ENCODE results near the gene KRT6B. TPM values are rescaled to one million over a fixed set of nuclear protein-coding genes. Genes with fewer than 3 reads are reported as not detected.

KRT6B gene
- total and polyA plus RNA-seq, 2 donors (not counting 3 experiments of a cell fraction or from before 2014, with no cell fraction given) = 0.03 TPM; not detected in 1

DNA sequence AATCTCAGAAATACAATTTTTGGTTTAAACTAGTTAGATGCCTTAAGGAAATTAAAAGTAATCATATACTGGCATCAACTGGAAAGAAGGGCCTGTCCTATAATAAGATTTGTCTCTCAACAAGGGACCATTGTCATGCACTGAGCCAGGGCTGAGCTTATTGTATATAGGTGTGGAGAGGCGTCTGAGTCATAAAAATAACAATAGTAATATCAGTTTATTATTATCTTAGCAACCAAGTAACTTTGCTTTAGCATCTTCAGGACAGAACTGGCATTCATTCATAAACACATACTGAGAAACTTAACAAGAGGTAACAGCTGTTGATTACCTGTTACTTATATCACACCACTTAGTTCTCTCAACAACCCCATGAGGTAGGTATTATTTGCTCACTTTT lies 24.9 kb downstream of the KRT6B start:
- H3K9me3 ChIP-seq (replicated peaks; ENCODE audit: control insufficient read depth, insufficient read depth, low read length) = no peaks in the 10 kb centered on the region
- no peaks in the 10 kb centered on the region for H3K79me2 ChIP-seq (ENCODE audit: control insufficient read depth, insufficient read depth, low read length)
- H3K4me2 ChIP-seq (ENCODE audit: insufficient read depth, low read length) = no peak overlapping the region
- no peak overlapping the region for H3K27ac ChIP-seq (ENCODE audit: insufficient read depth, low read depth, low read length)
- H3K4me3 ChIP-seq (replicated peaks in 1 of 3; ENCODE audit: insufficient read depth in 1 of 3, low read depth in 1 of 3, low read length in 3 of 3) = no peak overlapping the region
- H3K9ac ChIP-seq (replicated peaks; ENCODE audit: extremely low read depth, insufficient read depth, low read length) = no peak overlapping the region
- H2AFZ ChIP-seq (ENCODE audit: low read depth, low read length) = no peak overlapping the region
- DNase-seq (ENCODE audit: low read depth, low spot score) (no peak), FAIRE-seq (no peak)
- H3K27me3 ChIP-seq (ENCODE audit: control insufficient read depth in 2 of 2, insufficient read depth in 2 of 2, low read length in 2 of 2) = peaks cover 6 to 7% of the 10 kb centered on the region in 2 experiments
- H3K4me1 ChIP-seq (ENCODE audit: control insufficient read depth, extremely low read depth, insufficient read depth, low read length) = no peaks in the 10 kb centered on the region
- ChIA-PET CTCF (no interaction called here), POLR2A (no interaction called here)
- no peak for TF ChIP-seq POLR2AphosphoS5 (IDR thresholded peaks at IDR 0.05; ENCODE audit: insufficient read depth, low read depth, low read length)
- TF ChIP-seq POLR2A (IDR thresholded peaks at IDR 0.05; ENCODE audit: low read depth, low read length) = no peak
- no peak for TF ChIP-seq MYC (IDR thresholded peaks at IDR 0.05; ENCODE audit: low read depth, low read length)
- no peak for TF ChIP-seq JUN (IDR thresholded peaks at IDR 0.05; ENCODE audit: borderline replicate concordance, insufficient read depth, insufficient read length, low read depth)
- H3K36me3 ChIP-seq (ENCODE audit: control insufficient read depth in 2 of 2, extremely low read depth in 1 of 2, insufficient read depth in 2 of 2, low read length in 2 of 2) = no peaks in the 10 kb centered on the region
- no peaks in the 10 kb centered on the region for H3K9me1 ChIP-seq (replicated peaks; ENCODE audit: control insufficient read depth, extremely low read depth, insufficient read depth, low read length)
- dilution Hi-C loops (cut with MboI; ENCODE audit: extremely low pct_ligation_motif_present, low sequenced_read_pairs) (no loop called here), intact Hi-C loops (cut with micrococcal nuclease) (no loop called here)
- BruUV-seq (replicated peaks) = no TSS peak
- no peaks in the 10 kb centered on the region for H4K20me1 ChIP-seq (replicated peaks; ENCODE audit: control insufficient read depth, extremely low read depth, insufficient read depth, low read length)

- dilution Hi-C loops (cut with MboI; ENCODE audit: extremely low pct_ligation_motif_present, low sequenced_read_pairs) (no loop called here), intact Hi-C loops (cut with micrococcal nuclease) (no loop called here)
- CTCF ChIA-PET = no interaction called here
- H3K4me2 ChIP-seq (ENCODE audit: insufficient read depth, low read length) = no peak overlapping the region
- no peaks in the 10 kb centered on the region for H3K4me1 ChIP-seq (ENCODE audit: control insufficient read depth, extremely low read depth, insufficient read depth, low read length)
- H3K79me2 ChIP-seq (ENCODE audit: control insufficient read depth, insufficient read depth, low read length) = no peaks in the 10 kb centered on the region
- H3K4me3 ChIP-seq (replicated peaks in 1 of 3; ENCODE audit: insufficient read depth in 1 of 3, low read depth in 1 of 3, low read length in 3 of 3) = no peak overlapping the region
- H4K20me1 ChIP-seq (replicated peaks; ENCODE audit: control insufficient read depth, extremely low read depth, insufficient read depth, low read length) = no peaks in the 10 kb centered on the region
- POLR2A ChIA-PET = no interaction called here
- peaks cover 6 to 13% of the 10 kb centered on the region in 2 experiments for H3K27me3 ChIP-seq (ENCODE audit: control insufficient read depth in 2 of 2, insufficient read depth in 2 of 2, low read length in 2 of 2)
- no peaks in the 10 kb centered on the region for H3K36me3 ChIP-seq (ENCODE audit: control insufficient read depth in 2 of 2, extremely low read depth in 1 of 2, insufficient read depth in 2 of 2, low read length in 2 of 2)
- H3K27ac ChIP-seq (ENCODE audit: insufficient read depth, low read depth, low read length) = no peak overlapping the region
- H2AFZ ChIP-seq (ENCODE audit: low read depth, low read length) = no peak overlapping the region
- no peaks in the 10 kb centered on the region for H3K9me3 ChIP-seq (replicated peaks; ENCODE audit: control insufficient read depth, insufficient read depth, low read length)
- no peak for DNase-seq (ENCODE audit: low read depth, low spot score)
- BruUV-seq (replicated peaks) = no TSS peak
- TF ChIP-seq JUN (IDR thresholded peaks at IDR 0.05; ENCODE audit: borderline replicate concordance, insufficient read depth, insufficient read length, low read depth) = no peak
- TF ChIP-seq EZH2 (IDR thresholded peaks at IDR 0.05; ENCODE audit: borderline replicate concordance, low read depth, low read length, severe bottlenecking) = no peak
- TF ChIP-seq POLR2AphosphoS5 (IDR thresholded peaks at IDR 0.05; ENCODE audit: insufficient read depth, low read depth, low read length) = no peak
- no peak for TF ChIP-seq MYC (IDR thresholded peaks at IDR 0.05; ENCODE audit: low read depth, low read length)
- TF ChIP-seq GATA2 (IDR thresholded peaks at IDR 0.05; ENCODE audit: insufficient read depth, insufficient read length, low read depth, low read length) = no peak
- no peak for TF ChIP-seq MAX (IDR thresholded peaks at IDR 0.05; ENCODE audit: insufficient read depth, insufficient read length)
- TF ChIP-seq POLR2A (IDR thresholded peaks at IDR 0.05; ENCODE audit: low read depth, low read length) = no peak
- TF ChIP-seq, protein P1, sequence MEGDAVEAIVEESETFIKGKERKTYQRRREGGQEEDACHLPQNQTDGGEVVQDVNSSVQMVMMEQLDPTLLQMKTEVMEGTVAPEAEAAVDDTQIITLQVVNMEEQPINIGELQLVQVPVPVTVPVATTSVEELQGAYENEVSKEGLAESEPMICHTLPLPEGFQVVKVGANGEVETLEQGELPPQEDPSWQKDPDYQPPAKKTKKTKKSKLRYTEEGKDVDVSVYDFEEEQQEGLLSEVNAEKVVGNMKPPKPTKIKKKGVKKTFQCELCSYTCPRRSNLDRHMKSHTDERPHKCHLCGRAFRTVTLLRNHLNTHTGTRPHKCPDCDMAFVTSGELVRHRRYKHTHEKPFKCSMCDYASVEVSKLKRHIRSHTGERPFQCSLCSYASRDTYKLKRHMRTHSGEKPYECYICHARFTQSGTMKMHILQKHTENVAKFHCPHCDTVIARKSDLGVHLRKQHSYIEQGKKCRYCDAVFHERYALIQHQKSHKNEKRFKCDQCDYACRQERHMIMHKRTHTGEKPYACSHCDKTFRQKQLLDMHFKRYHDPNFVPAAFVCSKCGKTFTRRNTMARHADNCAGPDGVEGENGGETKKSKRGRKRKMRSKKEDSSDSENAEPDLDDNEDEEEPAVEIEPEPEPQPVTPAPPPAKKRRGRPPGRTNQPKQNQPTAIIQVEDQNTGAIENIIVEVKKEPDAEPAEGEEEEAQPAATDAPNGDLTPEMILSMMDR (IDR thresholded peaks at IDR 0.05; ENCODE audit: extremely low read depth in 1 of 2, insufficient read depth in 1 of 2, low read depth in 1 of 2, low read length in 2 of 2) = no peak
- TF ChIP-seq FOS (IDR thresholded peaks at IDR 0.05; ENCODE audit: borderline replicate concordance, insufficient read depth, low read length) = no peak
- no peak overlapping the region for H3K9ac ChIP-seq (replicated peaks; ENCODE audit: extremely low read depth, insufficient read depth, low read length)
- no peak for FAIRE-seq
- H3K9me1 ChIP-seq (replicated peaks; ENCODE audit: control insufficient read depth, extremely low read depth, insufficient read depth, low read length) = no peaks in the 10 kb centered on the region
Measured at GRCh38 chr12:52426034-52426433, 25.9 kb downstream of the KRT6B start.
